SH-SY5Y (cell line): ENCODE measurements around the gene MUC6.

Experiments
- GATA2 ChIP-seq: IDR thresholded peaks from 2 replicates; pipeline ENCODE4 v1.6.1; 2011; ENCODE audit warnings: mild to moderate bottlenecking, low read depth, low read length
- GATA3 ChIP-seq: IDR thresholded peaks from 2 replicates; pipeline ENCODE4 v1.6.1; 2011; ENCODE audit warnings: low read depth, mild to moderate bottlenecking, low read length, moderate library complexity

The MUC6 gene

DNA sequence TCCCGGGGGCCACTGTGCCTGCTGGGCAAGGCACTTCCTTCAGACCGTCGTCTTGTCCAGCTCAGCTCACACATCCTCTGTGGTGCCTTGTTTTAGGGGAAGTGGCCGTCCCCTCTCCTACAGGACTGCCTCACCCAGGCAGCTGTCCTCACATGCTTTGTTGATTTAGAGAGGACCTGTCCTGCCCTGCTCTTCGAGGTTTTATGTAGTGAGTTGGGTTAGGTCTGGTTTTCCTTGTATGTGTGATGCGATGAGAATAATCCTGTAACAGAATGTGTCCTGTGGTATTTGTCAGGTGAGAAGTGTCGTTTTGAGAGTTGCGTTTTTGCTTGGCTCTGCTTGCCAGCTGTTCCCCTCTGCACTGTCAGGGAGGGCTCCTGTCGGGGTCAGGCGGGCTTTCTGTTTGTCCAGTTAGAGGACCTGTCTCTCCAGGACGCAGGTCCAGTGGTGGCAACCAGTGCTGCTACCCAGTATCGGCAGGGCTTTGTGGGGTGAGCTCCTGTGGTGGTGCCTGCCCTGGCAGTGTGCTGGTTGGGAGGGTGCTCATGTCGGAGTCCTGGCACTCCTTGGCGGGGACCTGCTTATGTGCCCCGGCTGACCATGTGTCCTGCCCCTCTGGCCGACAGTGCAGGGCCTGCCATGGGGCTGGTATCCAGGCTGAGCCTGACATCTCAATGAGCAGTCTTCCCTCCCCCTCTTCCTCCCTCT, 41.3 kb downstream of the MUC6 start:
- TF ChIP-seq GATA3 = no peak
- no peak for TF ChIP-seq GATA2

DNA sequence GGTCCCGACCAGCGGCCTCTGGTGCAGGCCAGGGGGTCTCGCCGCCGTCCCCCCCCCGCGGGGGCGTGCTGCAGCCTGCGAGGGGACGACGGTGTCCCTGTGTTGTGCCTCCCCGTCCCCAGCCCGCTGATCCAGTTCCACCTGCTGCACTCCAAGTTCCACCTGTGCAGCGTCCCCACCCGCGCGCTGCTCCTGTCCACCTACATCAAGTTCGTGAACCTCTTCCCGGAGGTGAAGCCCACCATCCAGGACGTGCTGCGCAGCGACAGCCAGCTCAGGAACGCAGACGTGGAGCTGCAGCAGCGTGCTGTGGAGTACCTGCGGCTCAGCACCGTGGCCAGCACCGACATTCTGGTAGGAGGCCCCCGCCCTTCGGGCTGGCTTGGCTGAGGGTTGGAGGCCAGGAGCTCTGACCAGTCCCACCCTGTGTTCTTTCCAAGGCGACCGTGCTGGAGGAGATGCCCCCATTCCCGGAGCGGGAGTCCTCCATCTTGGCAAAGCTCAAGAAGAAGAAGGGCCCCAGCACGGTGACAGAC, 42.8 kb downstream of the MUC6 start:
- TF ChIP-seq GATA3 (no peak), GATA2 (no peak)

DNA sequence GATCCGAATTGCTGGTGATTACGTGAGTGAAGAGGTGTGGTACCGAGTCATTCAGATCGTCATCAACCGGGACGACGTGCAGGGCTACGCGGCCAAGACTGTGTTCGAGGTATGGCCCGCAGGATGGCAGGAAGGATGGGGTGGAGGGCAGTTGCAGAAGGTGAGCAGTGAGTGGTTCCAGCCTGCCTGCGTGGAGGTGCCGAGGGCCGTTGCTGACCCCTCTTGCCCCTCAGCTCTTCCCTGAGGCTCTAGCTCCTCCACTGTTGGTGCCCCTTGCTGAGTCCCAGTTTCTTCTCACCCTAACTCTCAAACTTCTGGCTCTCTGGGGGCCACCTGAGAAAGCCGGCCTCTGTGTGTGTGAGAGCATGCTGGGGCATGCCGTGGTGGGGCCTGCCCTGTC, 43.9 kb downstream of the MUC6 start:
- TF ChIP-seq GATA2 (no peak), GATA3 (no peak)

DNA sequence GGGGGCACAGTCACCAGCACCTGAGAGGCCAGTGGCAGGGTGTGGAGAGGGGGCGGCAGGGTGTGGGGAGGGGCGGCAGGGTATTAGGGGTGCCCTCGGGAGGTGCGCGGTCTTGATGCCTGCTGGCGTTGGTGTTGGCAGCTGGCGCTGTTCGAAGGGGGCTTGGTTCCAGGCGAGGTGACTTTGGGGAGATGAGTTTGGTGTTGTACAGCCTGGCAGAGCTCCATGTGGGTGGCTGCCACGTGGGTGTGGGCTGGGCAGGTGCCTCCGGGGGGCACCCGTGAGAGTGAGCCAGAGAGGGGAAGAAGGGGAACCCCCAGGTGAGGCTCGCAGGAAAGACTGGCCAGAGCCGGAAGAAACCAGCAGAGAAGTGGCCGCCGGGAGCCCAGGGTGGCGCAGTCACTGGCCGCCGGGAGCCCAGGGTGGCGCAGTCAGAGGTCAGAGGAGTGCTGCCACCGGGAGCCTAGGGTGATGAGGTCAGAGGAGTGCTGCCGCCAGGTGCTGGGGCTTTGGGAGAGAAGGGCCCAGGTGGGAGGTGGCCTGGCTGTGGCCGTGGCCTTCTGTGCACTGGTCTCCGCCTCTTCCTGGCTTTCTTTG, 44.7 kb downstream of the MUC6 start:
- TF ChIP-seq GATA3 (no peak), GATA2 (no peak)

DNA sequence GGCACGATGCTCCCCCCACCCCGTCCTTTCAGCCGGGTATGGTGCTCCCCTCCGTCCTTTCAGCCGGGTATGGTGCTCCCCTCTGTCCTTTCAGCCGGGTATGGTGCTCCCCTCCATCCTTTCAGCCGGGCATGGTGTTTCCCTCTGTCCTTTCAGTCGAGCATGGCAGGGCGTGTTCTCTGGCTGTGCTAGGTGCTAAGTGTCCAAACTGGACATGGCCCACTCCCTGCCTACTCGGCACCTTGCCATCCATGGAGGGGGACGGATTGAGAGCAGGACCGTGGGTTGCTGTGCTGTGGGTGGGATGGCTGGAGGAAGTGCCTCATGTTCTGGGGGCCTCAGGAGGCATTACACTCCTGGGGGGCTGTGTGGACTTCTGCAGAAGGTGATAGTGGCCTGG, 45.5 kb downstream of the MUC6 start:
- TF ChIP-seq GATA3 = no peak
- no peak for TF ChIP-seq GATA2

DNA sequence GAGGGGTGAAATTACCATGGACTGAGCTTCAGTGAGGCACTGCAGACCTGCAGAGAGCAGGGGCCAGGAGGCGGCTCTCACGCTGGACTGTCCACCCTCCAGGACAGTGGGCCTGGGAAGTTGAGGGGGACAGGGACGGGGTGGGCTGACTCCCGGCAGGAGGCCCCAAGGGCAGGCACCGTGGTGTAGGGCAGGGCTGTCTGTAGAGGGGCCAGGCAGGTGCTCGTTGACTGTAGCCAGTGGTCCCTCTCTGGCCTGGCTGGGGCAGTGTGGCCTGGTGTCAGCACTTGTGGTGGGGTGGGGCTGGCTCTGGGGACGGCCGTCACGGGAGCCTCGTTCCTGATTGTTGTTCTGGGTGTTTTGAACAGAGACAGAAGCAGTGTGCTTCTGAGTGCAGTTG, 46.4 kb downstream of the MUC6 start:
- TF ChIP-seq GATA3 (no peak), GATA2 (no peak)

DNA sequence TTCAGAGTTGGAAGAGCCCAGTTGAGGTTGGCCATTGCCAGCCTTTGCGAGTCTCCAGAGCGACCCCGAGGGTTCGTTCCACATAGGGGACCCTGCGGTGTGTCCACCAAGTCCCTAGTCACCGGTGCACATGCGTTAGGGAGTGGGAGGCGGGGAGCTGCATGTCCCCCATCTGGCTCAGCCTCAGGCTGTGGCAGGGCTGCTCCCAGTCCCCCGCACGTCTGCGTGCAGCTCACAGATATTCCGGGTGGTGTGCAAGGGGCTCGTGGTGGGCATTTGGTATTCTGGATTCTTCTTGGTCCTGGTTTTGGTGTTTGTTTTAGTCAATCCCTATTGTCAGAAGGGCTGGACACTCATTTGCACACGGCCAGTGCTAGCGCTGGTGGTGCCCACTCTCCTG, 48.8 kb downstream of the MUC6 start:
- TF ChIP-seq GATA3 (no peak), GATA2 (no peak)

DNA sequence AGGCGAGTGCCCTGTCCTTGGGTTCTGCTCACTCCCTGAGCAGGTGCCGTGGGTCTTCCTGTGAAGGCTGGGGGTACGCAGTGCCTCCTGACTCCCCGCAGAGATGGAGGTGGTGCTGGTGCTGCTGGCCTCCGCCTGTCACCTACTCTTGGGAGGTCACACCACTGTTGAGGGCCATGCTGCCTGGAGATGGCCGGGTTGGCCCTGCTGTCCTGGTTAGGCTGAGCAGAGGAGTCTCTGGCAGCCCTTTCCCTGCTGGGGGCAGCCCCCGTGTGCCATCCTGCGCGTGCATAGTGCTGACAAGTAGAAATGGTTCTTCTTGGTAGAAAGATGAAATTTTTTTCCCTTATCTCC, 49.6 kb downstream of the MUC6 start:
- TF ChIP-seq GATA3 (no peak), GATA2 (no peak)

DNA sequence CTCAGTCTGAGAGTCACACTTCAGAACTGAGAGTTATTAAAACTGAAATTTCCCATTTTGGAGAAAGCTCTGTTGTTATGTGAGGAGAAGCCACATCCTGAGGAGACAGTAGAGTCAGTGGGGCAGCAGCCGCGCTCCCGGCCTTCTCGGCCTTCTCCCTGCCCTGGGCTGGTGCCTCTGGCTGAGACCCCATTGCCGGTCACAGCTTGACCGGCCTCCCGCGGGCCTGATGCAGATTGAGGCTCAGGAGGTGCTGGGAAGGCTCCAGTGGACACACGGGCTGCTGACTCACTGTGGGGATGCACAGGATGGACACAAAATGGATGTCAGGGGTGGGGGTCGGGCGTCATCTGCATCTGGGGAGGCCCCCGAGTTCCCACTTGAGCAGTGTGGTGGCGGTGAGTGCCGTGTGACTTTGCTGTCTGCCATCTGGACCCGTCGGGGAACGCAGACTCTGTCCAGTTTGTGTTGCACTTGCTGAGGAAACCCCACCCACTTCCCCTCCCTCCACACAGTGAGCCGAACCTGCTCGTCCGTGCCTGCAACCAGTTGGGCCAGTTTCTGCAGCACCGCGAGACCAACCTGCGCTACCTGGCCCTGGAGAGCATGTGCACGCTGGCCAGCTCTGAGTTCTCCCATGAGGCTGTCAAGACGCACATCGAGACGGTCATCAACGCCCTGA, 50.1 kb downstream of the MUC6 start:
- no peak for TF ChIP-seq GATA2
- TF ChIP-seq GATA3 = no peak

DNA sequence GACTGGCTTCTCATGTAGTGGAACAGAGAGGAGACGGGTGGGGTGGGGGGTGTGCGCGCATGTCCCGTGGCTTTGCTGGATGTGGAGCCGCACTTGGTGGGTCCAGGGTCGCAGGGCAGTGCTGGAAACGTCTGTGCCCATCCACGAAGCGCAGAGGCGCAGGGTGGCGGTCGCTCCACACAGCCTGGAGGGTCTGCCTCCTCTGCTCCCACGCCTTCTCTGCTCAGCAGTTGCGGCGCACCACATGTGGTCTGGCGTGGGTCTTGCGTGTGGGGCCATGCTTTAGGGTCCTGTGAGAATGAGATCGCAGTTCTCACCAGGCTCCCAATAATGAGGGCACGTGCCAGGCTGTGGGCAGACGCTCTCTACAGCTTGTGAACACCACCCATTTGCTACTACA, 50.7 kb downstream of the MUC6 start:
- TF ChIP-seq GATA2 (no peak), GATA3 (no peak)

DNA sequence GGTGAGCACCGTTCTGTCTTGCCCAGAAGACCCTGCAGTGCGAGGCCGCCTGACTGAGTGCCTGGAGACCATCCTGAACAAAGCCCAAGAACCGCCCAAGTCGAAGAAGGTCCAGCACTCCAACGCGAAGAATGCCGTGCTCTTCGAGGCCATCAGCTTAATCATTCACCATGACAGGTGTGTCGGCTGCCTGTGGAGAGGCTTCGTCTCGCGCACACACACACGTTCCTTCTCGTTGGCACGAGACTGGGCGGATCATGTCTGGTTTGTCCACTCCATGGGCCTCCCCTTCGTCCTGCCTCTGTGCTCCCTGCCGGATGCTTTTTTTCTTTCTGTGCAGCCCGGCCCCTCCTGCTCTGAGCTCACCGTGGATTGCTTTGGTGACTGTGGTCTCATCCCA, 51.1 kb downstream of the MUC6 start:
- TF ChIP-seq GATA2 (no peak), GATA3 (no peak)

DNA sequence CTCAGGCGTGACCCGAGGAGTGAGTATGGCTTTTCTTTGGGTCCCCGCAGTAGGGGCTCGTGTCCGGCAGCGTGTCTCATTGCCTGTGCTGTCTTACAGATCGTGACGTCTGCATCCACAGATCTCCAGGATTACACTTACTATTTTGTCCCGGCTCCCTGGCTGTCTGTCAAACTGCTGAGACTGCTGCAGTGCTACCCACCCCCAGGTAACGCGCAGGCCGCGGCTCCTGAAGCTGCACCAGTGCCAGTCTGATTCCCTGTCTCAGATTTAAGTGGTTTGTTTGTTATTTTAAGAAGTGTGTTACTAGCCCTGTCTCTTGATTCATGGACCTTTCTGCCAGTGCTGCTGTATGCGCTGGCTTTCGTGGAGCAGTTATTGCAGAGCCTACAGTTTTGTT, 52.0 kb downstream of the MUC6 start:
- TF ChIP-seq GATA2 = no peak
- no peak for TF ChIP-seq GATA3

DNA sequence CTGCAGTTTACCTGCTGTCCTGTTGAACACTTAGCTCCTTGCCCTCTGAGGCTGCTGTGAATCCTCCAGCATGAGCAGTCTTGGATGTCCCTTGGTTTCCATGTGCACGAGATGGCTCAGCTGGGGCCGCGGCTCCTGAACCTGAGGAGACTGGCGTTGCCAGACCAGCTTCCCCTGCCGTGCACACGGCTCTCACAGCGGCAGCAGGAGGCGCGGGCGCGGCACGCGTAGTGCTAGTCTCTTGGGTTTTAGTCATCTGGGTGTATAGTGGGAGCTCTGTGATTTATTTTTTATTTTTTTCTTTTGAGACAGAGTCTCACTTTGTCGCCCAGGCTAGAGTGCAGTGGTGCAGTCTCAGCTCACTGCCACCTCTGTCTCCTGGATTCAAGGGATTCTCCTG, 54.8 kb downstream of the MUC6 start:
- TF ChIP-seq GATA3 (no peak), GATA2 (no peak)

DNA sequence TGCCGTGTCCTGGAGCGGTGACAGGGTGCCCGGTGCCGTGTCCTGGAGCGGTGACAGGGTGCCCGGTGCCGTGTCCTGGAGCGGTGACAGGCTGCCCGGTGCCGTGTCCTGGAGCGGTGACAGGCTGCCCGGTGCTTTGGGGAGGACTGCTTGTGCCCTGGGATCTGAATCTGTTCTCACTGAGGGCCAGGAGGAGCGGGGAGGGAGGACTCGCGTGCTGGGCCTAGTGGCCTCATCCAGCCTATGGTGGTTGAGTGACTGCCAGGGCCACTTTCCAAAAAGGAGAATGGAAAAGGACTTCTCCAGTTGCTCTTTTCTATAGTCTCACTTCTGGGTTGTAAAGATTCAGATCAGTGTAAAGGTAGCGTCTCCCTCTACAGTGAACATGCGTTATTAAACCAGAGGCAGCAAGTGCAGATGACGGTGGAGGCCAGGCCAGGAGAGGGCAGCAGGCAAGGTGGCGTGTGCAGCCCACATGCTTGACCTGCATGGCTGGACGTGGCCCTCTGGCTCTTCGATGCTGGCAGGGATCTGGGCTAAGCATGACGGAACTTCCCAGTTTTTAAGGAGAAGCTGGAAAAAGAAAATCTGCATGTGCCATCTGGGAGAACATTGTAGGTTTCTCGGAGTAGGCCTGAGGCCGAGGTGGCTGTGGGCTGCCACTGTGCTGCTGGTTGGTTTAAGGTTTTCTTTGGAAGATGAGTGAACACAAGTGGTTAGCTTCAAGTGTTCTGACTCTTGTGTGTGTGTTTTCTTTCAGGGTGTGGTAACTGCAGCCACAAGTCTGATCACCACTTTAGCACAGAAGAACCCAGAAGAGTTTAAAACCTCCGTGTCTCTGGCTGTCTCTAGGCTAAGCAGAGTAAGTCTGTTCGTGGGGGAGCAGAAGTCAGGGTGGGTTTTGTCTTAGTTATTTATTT, 55.8 kb downstream of the MUC6 start:
- TF ChIP-seq GATA2 (no peak), GATA3 (no peak)
